ENCODE results near the gene RAMP1. TPM values are rescaled to one million over a fixed set of nuclear protein-coding genes. Genes with fewer than 3 reads are reported as not detected.

The RAMP1 gene
- total RNA-seq, 1 donor from 2014 or later = 4.4 TPM

DNA sequence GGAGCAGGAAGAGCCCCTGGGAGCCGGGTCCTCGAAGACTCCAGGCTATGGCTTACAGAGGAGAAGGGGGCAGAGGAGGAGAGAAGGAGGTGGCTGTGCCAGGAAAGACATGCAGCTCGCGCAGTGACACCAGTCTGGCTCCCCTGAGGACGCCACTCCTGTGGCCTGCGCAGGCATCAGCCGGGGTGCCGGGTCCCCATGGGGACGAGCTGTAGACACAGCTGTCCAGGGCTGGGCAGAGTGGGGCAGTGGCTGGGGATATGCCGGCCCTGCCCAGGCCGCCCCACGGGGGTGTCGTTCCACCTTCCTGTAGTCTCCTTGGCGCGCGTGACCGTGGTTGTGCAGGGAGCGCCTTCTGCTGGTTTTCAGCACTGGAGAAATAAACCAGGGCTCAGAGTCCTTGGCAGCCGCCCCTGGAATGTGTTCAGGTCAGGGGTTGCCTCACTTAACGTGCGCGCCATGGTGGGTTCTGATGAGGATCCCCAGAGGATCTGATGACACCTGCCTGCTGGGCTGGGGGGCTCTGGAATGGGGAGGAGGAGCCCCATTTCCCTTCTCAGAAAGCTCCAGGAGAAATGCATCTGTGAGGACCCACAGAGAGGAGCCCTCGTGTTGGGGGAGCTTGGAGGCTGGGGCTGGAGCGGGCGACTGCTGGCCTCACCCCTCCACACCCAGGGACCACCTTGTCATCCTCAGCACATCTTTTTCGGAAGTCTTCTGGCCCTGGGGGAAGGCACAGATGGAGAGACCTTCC lies 26.7 kb downstream of the RAMP1 start:
- no peaks in the 10 kb centered on the region for H3K27me3 ChIP-seq (ENCODE audit: control insufficient read depth, insufficient read depth, low read length)
- H3K36me3 ChIP-seq (ENCODE audit: control insufficient read depth, insufficient read depth, low read length) = no peaks in the 10 kb centered on the region
- DNase-seq (ENCODE audit: low read depth) = no peak
- TF ChIP-seq, protein P1, sequence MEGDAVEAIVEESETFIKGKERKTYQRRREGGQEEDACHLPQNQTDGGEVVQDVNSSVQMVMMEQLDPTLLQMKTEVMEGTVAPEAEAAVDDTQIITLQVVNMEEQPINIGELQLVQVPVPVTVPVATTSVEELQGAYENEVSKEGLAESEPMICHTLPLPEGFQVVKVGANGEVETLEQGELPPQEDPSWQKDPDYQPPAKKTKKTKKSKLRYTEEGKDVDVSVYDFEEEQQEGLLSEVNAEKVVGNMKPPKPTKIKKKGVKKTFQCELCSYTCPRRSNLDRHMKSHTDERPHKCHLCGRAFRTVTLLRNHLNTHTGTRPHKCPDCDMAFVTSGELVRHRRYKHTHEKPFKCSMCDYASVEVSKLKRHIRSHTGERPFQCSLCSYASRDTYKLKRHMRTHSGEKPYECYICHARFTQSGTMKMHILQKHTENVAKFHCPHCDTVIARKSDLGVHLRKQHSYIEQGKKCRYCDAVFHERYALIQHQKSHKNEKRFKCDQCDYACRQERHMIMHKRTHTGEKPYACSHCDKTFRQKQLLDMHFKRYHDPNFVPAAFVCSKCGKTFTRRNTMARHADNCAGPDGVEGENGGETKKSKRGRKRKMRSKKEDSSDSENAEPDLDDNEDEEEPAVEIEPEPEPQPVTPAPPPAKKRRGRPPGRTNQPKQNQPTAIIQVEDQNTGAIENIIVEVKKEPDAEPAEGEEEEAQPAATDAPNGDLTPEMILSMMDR (IDR thresholded peaks at IDR 0.05; ENCODE audit: insufficient read depth, low read length, poor library complexity, severe bottlenecking) = no peak
- H3K4me3 ChIP-seq (ENCODE audit: low read depth, low read length) = no peak overlapping the region

- TF ChIP-seq, protein P1 (IDR thresholded peaks at IDR 0.05; ENCODE audit: insufficient read depth, low read length, poor library complexity, severe bottlenecking) = no peak
- H3K4me3 ChIP-seq (ENCODE audit: low read depth, low read length) = no peak overlapping the region
These were observed 27.5 kb downstream of the RAMP1 start for GRCh38 chr2:237886685-237887481.

DNA sequence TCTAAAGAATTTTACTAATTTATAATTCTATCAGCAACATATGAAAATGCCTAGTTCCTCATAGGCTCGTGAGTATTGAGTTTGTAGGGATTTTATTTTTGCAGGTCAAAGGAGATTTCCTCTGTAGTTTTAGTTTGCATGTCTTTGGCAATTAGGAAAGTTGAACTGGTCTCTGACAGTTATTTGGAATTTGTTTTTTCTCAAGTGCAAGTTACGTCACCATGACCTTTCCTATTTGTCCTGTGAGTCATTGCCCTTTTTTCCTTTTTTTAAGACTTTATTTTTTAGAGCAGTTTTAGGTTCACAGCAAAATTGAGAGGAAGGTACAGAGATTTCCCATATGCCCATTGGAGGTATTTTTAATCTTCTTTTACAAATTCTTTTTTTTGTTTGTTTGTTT lies 29.0 kb downstream of the RAMP1 start:
- TF ChIP-seq, protein P1 (IDR thresholded peaks at IDR 0.05; ENCODE audit: insufficient read depth, low read length, poor library complexity, severe bottlenecking) = no peak
- H3K27me3 ChIP-seq (ENCODE audit: control insufficient read depth, insufficient read depth, low read length) = no peaks in the 10 kb centered on the region
- no peaks in the 10 kb centered on the region for H3K36me3 ChIP-seq (ENCODE audit: control insufficient read depth, insufficient read depth, low read length)
- H3K4me3 ChIP-seq (ENCODE audit: low read depth, low read length) = no peak overlapping the region
- no peak for DNase-seq (ENCODE audit: low read depth)

More at GRCh38 chr2:237886685-237887481, 27.5 kb downstream of the RAMP1 start:
- no peaks in the 10 kb centered on the region for H3K36me3 ChIP-seq (ENCODE audit: control insufficient read depth, insufficient read depth, low read length)
- H3K27me3 ChIP-seq (ENCODE audit: control insufficient read depth, insufficient read depth, low read length) = no peaks in the 10 kb centered on the region
- DNase-seq (ENCODE audit: low read depth) = no peak

DNA sequence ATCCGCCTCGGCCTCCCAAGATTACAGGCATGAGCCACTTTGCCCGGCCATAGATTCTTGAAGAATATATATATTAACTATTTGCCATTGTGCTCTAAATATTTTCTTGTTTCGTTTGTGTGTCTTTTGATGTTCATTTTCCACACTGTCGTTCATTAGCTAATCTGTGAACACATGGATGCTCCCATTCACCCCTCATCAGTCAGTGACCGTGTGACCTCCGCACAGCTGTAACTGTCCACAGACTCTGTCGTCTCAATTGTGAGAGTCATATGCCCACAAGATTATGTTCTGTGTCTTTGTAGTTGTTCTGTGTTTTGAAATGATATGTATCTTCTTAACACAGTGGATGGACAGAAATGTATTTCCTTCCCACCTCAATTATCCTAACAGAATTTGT lies 29.6 kb downstream of the RAMP1 start:
- no peak overlapping the region for H3K4me3 ChIP-seq (ENCODE audit: low read depth, low read length)
- H3K27me3 ChIP-seq (ENCODE audit: control insufficient read depth, insufficient read depth, low read length) = no peaks in the 10 kb centered on the region
- H3K36me3 ChIP-seq (ENCODE audit: control insufficient read depth, insufficient read depth, low read length) = no peaks in the 10 kb centered on the region
- TF ChIP-seq, protein P1 (IDR thresholded peaks at IDR 0.05; ENCODE audit: insufficient read depth, low read length, poor library complexity, severe bottlenecking) = no peak
- no peak for DNase-seq (ENCODE audit: low read depth)

GRCh38 chr2:237889811-237890210 lies 30.4 kb downstream of the RAMP1 start:
- H3K36me3 ChIP-seq (ENCODE audit: control insufficient read depth, insufficient read depth, low read length) = no peaks in the 10 kb centered on the region
- TF ChIP-seq, protein P1 (IDR thresholded peaks at IDR 0.05; ENCODE audit: insufficient read depth, low read length, poor library complexity, severe bottlenecking) = no peak
- no peak for DNase-seq (ENCODE audit: low read depth)
- no peak overlapping the region for H3K4me3 ChIP-seq (ENCODE audit: low read depth, low read length)
- no peaks in the 10 kb centered on the region for H3K27me3 ChIP-seq (ENCODE audit: control insufficient read depth, insufficient read depth, low read length)

Data from kidney epithelial cell (primary cell).